Stimulated activated CD4-positive, alpha-beta T cell treated with anti-CD3 and anti-CD28 coated beads, Interleukin-2, amount 100 ng/mL, for 24 hours (primary cell): Measurements from ENCODE around the gene ENGASE.

Experiments
- DNase-seq, 2 donors: peaks; one replicate each; pipeline ENCODE4 v3.0.0-alpha.2; 2020

The ENGASE gene

DNA sequence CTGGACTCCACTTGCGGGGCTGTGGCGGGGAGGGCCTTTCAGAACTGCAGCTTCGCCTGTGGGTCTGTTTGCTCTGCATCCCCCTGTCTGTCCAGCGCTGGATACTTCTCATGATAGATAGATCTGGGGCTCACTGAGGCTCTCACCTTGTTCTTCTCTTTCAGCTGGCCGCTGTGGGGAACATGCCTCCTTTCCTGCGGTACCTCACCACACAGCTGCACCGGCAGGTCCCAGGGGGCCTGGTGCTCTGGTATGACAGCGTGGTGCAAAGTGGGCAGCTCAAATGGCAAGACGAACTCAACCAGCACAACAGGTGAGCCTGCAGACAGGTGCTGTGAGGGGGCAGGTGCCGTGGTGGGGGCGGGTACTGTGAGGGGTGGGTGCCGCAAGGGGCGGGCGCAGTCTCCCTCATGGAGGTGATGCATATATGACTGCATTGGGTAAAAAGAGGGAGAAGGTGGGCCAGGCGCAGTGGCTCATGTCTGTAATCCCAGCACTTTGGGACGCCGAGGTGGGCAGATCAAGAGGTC lies 6.2 kb downstream of the ENGASE start:
- no peak for DNase-seq

- DNase-seq: no peak
These were observed 7.1 kb downstream of the ENGASE start for GRCh38 chr17:79081571-79082276.

DNA sequence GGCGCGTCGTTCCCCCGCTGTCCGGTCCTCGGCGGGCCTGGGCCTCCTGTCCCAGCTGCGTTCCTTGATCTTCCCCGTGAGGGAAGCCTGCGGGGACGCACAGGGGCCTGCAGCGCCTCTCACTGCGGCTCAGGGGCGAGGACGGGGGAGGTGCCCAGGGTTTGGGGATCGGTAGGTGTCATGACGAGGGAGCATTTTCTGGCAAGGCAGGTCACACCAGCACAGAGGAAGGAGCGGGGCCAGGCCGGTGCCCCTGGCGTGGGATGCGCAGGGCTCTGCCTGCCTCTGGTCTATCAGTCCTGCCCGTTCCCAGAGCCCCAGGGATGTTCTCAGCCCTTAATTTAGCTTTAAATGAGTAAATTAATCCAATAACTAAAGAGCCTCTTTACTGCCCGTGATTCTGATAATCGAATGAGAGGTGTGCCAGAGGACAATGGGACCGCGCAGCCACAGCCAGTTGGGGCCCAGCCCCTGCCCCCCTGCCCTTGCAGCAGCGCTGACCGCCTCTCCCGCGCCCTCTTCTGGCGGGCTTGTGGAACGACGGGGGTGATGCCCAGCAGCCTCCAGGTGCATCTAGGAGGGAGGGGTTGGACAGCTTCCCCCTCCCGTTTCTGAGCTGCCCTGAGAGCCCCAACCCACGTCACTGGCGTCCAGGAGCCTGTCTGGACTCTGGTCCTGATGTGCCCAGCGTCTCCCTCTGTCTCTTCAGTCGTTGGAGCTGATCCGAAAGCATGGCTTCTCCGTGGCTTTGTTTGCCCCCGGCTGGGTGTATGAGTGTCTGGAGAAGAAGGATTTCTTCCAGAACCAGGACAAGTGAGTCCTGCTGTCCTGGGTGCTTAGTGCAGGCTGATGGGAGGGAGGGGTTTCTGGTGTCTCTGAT lies 7.9 kb downstream of the ENGASE start:
- peak; percentile 56 to 65 for DNase-seq

DNA sequence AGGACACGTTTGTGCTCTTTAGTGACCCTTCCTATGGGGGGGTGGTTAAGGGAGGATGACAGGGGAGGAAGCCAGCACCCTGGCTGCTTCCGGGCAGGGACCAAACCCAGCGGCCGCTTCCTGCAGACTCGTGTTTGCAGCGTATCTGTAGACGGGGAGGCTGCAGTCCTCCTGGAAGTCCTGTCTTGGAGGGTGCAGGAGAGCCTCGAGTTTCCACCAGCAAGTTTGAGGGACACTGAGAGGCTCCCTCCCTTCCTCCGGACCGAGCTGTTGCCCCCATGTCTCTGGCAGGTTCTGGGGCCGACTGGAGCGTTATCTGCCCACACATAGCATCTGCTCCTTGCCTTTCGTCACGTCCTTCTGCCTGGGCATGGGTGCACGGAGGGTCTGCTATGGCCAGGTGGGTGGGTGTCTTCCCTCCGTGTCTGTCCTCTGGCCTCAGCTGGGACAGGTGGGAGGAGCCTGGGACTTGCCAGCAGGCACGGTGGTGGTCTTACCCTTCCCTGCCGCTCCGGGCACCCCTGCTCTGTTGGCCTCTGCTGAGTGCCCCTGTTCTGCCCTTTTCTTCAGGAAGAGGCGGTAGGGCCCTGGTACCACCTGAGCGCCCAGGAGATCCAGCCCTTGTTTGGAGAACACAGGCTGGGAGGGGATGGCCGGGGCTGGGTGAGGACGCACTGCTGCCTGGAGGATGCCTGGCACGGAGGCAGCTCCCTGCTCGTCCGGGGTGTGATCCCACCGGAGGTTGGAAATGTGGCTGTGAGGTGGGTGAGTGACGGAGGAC lies 8.8 kb downstream of the ENGASE start:
- DNase-seq: no peak

DNA sequence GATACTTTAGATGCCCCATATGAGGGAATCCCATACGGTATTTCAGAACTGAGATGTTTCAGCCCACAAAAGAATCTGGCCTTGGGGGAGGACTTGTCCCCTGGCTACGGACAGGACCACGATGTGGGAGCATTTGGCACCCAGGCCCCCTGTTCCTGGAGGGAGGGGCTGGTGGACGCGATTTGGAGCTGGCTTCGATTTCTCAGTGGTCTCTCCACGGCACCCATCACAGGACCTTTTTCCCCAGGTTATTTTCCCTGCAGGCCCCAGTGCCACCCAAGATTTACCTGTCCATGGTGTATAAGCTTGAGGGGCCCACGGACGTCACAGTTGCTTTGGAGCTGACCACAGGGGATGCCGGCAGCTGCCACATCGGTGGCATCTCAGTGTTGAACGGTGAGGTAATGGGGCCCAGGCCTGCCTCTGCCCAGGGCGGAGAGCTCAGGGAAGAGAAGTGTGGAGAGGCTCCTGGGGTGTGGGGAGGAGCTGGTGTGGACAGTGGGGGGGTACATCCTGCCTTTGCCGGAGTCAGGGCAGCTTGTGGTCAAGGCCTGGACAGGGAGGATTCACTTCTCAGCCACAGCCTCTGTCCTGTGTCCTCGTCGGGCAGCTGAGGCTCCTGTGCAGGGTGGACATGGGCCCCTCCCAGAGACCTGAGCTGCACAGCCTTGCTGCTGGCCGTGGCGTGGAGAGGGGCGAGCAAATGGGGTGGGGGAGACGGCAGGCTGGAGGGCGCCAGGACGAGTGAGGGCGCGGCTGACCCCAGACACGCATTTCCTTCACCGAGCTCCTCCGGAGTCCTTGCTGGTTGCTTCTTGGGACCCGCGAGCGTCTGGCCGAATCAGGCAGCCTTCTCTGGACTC lies 9.9 kb downstream of the ENGASE start:
- DNase-seq: no peak

- DNase-seq: no peak
These were observed 10.7 kb downstream of the ENGASE start for GRCh38 chr17:79085154-79085920.

DNA sequence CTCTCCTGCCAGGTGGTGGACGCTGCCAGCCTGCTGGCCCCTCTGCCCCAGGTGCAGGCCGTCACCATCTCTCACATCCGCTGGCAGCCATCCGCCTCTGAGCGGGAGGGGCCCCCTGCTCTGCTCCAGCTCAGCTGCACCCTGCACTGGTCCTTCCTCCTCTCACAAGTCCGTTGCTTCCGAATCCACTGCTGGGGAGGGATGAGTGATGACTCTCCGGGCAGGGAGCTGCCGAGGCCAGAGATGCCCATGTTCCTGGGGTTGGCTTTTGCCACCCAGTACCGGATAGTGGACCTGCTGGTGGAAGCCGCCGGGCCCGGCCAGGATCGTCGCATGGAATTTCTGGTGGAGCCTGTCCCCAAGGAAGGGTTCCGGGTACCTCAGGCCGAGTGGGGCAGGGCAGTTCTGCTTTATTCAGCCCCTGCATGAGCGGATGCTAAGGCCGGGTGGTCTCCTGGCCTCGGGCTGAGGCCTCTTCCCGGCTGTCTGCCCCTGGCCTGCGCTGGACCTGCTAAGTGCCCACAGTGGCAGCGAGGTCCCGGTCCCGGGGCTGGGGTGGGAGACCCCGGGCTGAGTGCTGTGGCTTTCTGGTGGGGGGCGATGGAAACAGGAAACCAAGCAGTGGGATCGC lies 11.4 kb downstream of the ENGASE start:
- DNase-seq: no peak

DNA sequence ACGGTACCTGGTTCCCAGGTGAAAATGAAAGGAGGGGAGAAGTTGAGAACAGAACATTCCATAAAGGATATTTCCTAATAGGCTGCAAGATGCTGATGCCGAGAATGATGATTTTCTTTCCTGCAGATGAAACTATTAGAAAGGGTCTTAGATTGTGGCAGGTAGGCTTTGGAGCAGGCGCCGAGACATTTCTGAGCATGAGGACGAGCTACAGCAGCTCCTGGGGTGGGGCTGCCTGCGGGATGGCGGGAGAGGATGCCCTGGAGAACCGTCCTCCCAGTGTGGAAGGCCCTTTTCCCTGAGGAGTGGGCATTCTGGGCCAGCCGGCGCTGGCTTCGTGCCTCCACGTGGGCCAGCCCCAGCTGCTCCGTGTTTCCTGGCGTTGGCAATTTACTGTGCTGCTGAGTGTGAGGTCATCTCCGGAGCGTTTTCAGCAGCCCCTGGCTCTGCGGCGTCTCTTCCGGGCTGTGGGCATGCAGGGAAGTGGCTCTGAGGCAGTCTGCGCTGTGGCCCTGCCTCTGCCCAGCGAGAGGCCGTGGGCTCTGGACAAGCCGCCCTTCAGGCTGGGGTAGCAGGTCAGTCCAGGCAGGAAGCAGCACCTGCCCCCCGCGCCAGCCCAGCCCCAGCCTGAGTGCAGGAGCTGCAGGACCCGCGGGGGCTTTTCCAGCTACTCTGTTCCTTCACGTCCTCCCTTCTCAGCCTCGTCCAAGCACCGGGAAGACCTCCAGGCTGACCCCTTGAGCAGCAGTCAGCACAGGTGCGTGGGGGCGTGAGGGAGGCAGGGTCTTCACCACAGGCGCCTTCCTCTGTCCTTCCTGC lies 12.2 kb downstream of the ENGASE start:
- DNase-seq: no peak

GRCh38 chr17:79087428-79088143 lies 13.0 kb downstream of the ENGASE start:
- peak; percentile 84 for DNase-seq

GRCh38 chr17:79088247-79088996 lies 13.8 kb downstream of the ENGASE start:
- DNase-seq: no peak

DNA sequence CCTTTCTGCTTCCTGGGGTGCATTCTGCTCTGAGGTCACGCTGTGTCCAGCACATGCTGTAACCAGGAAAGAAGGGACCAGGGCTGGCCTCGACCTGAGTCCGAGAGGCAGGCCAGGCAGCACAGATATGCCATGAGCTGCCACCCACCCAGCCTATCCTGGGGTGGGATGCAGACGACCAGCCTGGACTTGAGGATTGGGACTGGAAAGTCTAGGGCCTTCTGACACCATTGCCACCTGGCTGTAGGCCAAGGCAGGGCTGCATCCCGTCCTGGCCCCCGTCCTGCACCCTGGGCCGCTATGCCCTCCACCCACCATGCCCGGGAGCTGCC lies 14.3 kb downstream of the ENGASE start:
- DNase-seq: no peak

DNA sequence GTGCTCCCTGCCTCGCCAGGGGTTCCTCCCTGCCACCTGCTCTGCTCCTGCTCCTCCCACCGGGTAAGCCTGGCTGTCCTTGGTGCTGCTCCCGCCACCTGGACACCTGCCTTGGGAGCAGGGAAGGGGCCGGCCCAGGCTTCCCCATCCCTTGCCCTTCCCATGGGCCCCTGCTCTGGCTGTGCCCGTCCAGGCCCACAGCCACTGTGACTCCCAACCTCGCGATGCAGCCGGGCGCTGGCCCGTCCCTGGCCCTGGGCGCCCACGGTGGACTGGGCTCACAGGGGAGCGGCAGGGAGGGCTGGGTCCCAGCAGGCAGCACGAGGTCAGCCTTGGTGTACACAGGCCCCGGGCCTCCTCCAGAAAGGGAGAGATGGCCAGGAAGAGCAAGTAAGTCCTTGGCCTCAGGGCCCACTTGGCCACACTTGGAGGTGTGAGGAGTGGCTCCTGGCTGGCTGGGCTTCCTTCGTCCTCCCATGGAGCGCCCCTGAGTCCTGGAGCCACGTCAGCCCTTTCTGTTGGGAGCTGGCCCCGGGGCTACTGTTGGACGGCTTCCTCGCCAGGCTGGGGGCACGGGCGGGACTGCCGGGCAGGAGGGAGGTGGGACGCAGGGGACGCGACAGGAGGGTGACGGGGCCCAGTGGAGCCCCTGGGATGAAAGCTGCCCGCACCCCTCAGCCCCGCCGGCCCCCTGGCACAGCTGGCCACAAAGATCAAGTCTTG lies 15.3 kb downstream of the ENGASE start:
- no peak for DNase-seq

DNA sequence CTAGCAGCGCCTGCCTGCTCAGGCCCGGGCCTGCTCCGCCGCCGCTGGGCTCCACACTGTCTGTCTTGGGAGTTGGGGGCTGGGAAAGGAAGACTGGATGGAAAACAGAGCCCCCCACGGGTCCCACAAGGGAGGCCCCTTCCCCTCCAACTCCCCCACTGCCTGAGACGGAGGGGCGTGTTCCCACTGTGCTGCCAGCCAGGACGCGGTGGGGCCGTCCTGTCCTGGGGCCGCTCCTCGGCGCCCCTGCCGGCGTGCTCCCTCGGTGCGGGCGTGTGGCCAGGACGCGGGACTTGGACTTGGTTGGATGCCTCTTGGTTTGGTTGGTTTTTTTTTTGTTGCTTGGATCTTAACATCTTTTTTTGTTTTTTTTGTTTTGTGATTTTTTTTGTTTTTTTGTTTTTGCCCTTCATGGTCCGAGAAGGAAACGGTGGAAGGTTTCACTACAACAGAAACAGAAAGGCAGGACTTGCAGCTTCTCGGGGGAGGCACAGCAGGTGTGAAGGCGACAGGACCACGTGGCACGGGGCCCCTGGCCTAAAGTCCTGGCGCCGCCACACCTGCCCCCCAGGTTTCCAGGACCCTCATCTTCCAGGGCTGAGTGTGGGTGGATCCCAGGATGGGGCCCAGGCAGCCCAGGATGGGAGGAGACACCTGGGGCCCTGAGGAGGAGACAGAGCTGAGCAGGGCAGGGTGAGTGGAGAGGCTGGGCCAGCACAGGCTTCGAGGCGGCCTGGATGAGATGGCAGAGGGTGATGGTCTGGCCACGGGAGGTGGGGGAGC lies 16.0 kb downstream of the ENGASE start:
- no peak for DNase-seq

GRCh38 chr17:79091226-79091670 lies 16.6 kb downstream of the ENGASE start:
- no peak for DNase-seq

- DNase-seq: no peak
These were observed 17.9 kb downstream of the ENGASE start for GRCh38 chr17:79092567-79092966.

DNA sequence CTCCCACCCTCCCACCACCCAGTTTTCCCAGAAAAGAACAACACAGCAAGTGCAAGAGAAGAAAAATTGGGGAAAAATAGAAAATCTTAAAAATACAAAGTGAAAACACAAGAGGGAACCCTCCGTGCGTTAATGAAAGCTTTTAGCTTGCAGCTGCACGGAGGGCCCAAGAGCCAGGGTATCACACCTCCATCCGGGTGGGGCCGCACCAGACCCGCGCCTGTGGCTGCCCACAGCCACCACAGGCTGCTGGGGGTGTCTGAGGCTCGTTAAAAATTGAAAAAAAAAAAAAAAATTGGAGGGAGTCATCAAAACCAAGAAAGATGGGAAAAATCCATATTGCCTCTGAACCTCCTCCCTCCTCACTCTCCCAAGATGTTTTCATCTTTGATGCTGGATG lies 18.6 kb downstream of the ENGASE start:
- no peak for DNase-seq

DNA sequence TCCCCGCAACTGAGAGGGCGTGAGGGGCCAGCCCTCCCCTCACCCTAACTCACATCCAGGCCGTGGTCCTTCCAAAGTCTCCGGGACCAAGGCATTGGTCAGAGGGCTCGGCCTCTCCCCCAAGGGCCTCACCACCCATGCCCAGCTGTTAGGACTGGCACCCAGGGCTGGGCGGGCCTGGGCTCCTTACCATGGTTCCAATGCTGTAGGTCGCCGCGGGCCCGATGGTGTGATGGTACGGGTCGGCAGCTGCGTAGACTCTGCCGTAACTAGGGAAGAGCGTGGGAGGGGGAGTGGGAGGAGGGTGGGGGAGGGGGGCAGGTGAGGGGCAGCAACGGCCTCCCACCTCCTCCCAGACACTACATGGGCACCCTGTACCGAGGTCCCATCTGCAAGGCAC lies 19.6 kb downstream of the ENGASE start:
- DNase-seq: no peak
